Measurements from ENCODE around the gene MYL12B. TPM values are rescaled to one million over a fixed set of nuclear protein-coding genes. Genes with fewer than 3 reads are reported as not detected.
"Not testable (repeated sequence)": the region's sequence is repeated elsewhere in the genome, so short reads cannot be mapped to it uniquely, and the experiment has no call there.

MYL12B gene
- total and polyA plus RNA-seq, 3 experiments from 2014 or later, result 251 to 1,057 (median 252) TPM

GRCh38 chr18:3265564-3266033, 3.7 kb downstream of the MYL12B start:
- Mint-ChIP-seq H3K9me3 (no peaks in the 10 kb centered on the region), H3K36me3 (peaks cover 0 to 24% (median 1%) of the 10 kb centered on the region in 3 donors), H3K27me3 (no peaks in the 10 kb centered on the region), H3K4me3 (peak overlapping the region; percentile 43 to 79 (median 61)), H3K27ac (peak overlapping the region; percentile 73 to 100 (median 79)), H3K4me1 (peaks cover 80 to 87% (median 86%) of the 10 kb centered on the region in 3 donors)
- POLR2A ChIA-PET, result interaction anchor here (0.6 kb wide), 1 partner anchor 15 kb away, joined by 3 read pairs; no protein-coding TSS in a partner anchor
- no peaks in the 10 kb centered on the region for H3K9me3 ChIP-seq (ENCODE audit: low read length)
- H3K27ac ChIP-seq (ENCODE audit: low read depth, low read length), result no peak overlapping the region
- H3K36me3 ChIP-seq (ENCODE audit: insufficient read depth, low read length), result no peaks in the 10 kb centered on the region
- no peak for DNase-seq
- CTCF ChIA-PET, result interaction anchor here (1.3 kb wide), 1 partner anchor 401 kb away, joined by 3 read pairs; no protein-coding TSS in a partner anchor
- H3K4me1 ChIP-seq (ENCODE audit: insufficient read depth, low read length), result peaks cover 76% of the 10 kb centered on the region
- H3K4me3 ChIP-seq (ENCODE audit: low read length), result peak overlapping the region; percentile 23
- H3K27me3 ChIP-seq (ENCODE audit: insufficient read depth, low read length, poor library complexity, severe bottlenecking), result no peaks in the 10 kb centered on the region

- no peaks in the 10 kb centered on the region for H3K9me3 ChIP-seq (ENCODE audit: low read length)
- H3K27me3 ChIP-seq (ENCODE audit: insufficient read depth, low read length, poor library complexity, severe bottlenecking), result no peaks in the 10 kb centered on the region
- H3K4me3 ChIP-seq (ENCODE audit: low read length), result peak overlapping the region; percentile 23
- DNase-seq, result no peak
- peaks cover 0 to 21% (median 1%) of the 10 kb centered on the region in 3 donors for H3K36me3 Mint-ChIP-seq
- peaks cover 80 to 87% (median 86%) of the 10 kb centered on the region in 3 donors for H3K4me1 Mint-ChIP-seq
- no peaks in the 10 kb centered on the region for H3K36me3 ChIP-seq (ENCODE audit: insufficient read depth, low read length)
- H3K27ac ChIP-seq (ENCODE audit: low read depth, low read length), result no peak overlapping the region
- H3K4me3 Mint-ChIP-seq, result peak overlapping the region; percentile 43 to 79 (median 61)
- H3K27me3 Mint-ChIP-seq, result no peaks in the 10 kb centered on the region
- no peaks in the 10 kb centered on the region for H3K9me3 Mint-ChIP-seq
- peak overlapping the region; percentile 74 to 100 (median 85) for H3K27ac Mint-ChIP-seq
- H3K4me1 ChIP-seq (ENCODE audit: insufficient read depth, low read length), result peaks cover 73% of the 10 kb centered on the region
- ChIA-PET CTCF (interaction anchor here (1.5 kb wide), 1 partner anchor 32 kb away, joined by 3 read pairs; no protein-coding TSS in a partner anchor), POLR2A (interaction anchor here (0.6 to 1.4 kb wide), 2 partner anchors 15 to 18 kb away, joined by 3 to 6 read pairs; no protein-coding TSS in a partner anchor)
These were observed 4.2 kb downstream of the MYL12B start for GRCh38 chr18:3266062-3266608.

GRCh38 chr18:3268306-3268705, 6.4 kb downstream of the MYL12B start:
- Mint-ChIP-seq H3K27ac (peak overlapping the region in 7 of 8 donors; percentile 47 to 92 (median 82)), H3K9me3 (no peaks in the 10 kb centered on the region)
- POLR2A ChIA-PET, result no interaction called here

GRCh38 chr18:3269241-3269913, 7.4 kb downstream of the MYL12B start:
- Mint-ChIP-seq H3K27ac (peak overlapping the region; percentile 47 to 92 (median 85)), H3K4me1 (peaks cover 82 to 85% (median 82%) of the 10 kb centered on the region in 3 donors), H3K27me3 (no peaks in the 10 kb centered on the region), H3K9me3 (no peaks in the 10 kb centered on the region), H3K4me3 (peak overlapping the region in 6 of 7 donors; percentile 9 to 44 (median 38)), H3K36me3 (peaks cover 0 to 30% (median 3%) of the 10 kb centered on the region in 3 donors)
- H3K36me3 ChIP-seq (ENCODE audit: insufficient read depth, low read length), result peaks cover 16% of the 10 kb centered on the region
- no peak for DNase-seq
- H3K9me3 ChIP-seq (ENCODE audit: low read length), result no peaks in the 10 kb centered on the region
- CTCF ChIA-PET, result no interaction called here
- POLR2A ChIA-PET, result no interaction called here
- no peaks in the 10 kb centered on the region for H3K27me3 ChIP-seq (ENCODE audit: insufficient read depth, low read length, poor library complexity, severe bottlenecking)
- no peak overlapping the region for H3K4me3 ChIP-seq (ENCODE audit: low read length)
- H3K4me1 ChIP-seq (ENCODE audit: insufficient read depth, low read length), result peaks cover 61% of the 10 kb centered on the region
- H3K27ac ChIP-seq (ENCODE audit: low read depth, low read length), result no peak overlapping the region

More at GRCh38 chr18:3268306-3268705, 6.4 kb downstream of the MYL12B start:
- H3K27ac ChIP-seq (ENCODE audit: low read depth, low read length), result no peak overlapping the region
- no peak overlapping the region for H3K4me3 ChIP-seq (ENCODE audit: low read length)
- peaks cover 5% of the 10 kb centered on the region for H3K36me3 ChIP-seq (ENCODE audit: insufficient read depth, low read length)
- no peaks in the 10 kb centered on the region for H3K27me3 Mint-ChIP-seq
- CTCF ChIA-PET, result no interaction called here
- H3K4me1 ChIP-seq (ENCODE audit: insufficient read depth, low read length), result peaks cover 71% of the 10 kb centered on the region
- H3K27me3 ChIP-seq (ENCODE audit: insufficient read depth, low read length, poor library complexity, severe bottlenecking), result no peaks in the 10 kb centered on the region
- no peak for DNase-seq
- H3K9me3 ChIP-seq (ENCODE audit: low read length), result no peaks in the 10 kb centered on the region
- H3K4me3 Mint-ChIP-seq, result peak overlapping the region in 6 of 7 donors; percentile 11 to 65 (median 29)
- peaks cover 0 to 21% (median 1%) of the 10 kb centered on the region in 3 donors for H3K36me3 Mint-ChIP-seq
- H3K4me1 Mint-ChIP-seq, result peaks cover 89 to 96% (median 93%) of the 10 kb centered on the region in 3 donors

GRCh38 chr18:3269914-3270299, 8.0 kb downstream of the MYL12B start:
- Histone ChIP-seq H3K27ac (ENCODE audit: low read depth, low read length) (no peak overlapping the region), H3K27me3 (ENCODE audit: insufficient read depth, low read length, poor library complexity, severe bottlenecking) (no peaks in the 10 kb centered on the region), H3K36me3 (ENCODE audit: insufficient read depth, low read length) (peaks cover 19% of the 10 kb centered on the region), H3K4me3 (ENCODE audit: low read length) (no peak overlapping the region), H3K9me3 (ENCODE audit: low read length) (no peaks in the 10 kb centered on the region), H3K4me1 (ENCODE audit: insufficient read depth, low read length) (peaks cover 55% of the 10 kb centered on the region)
- CTCF ChIA-PET, result no interaction called here
- peak overlapping the region in 5 of 7 donors; percentile 26 to 51 (median 44) for H3K4me3 Mint-ChIP-seq
- H3K9me3 Mint-ChIP-seq, result no peaks in the 10 kb centered on the region
- peak overlapping the region; percentile 47 to 93 (median 89) for H3K27ac Mint-ChIP-seq
- no peaks in the 10 kb centered on the region for H3K27me3 Mint-ChIP-seq
- DNase-seq, result no peak
- peaks cover 77 to 80% (median 79%) of the 10 kb centered on the region in 3 donors for H3K4me1 Mint-ChIP-seq
- POLR2A ChIA-PET, result no interaction called here
- peaks cover 1 to 35% (median 5%) of the 10 kb centered on the region in 3 donors for H3K36me3 Mint-ChIP-seq

GRCh38 chr18:3273042-3273441, 11.1 kb downstream of the MYL12B start:
- Mint-ChIP-seq H3K4me3 (no peak overlapping the region), H3K27ac (peak overlapping the region in 7 of 8 donors; percentile 0 to 79 (median 77)), H3K4me1 (peaks cover 52 to 56% (median 53%) of the 10 kb centered on the region in 3 donors), H3K9me3 (no peaks in the 10 kb centered on the region), H3K36me3 (peaks cover 4 to 55% (median 11%) of the 10 kb centered on the region in 3 donors), H3K27me3 (no peaks in the 10 kb centered on the region)
- POLR2A ChIA-PET, result no interaction called here
- peaks cover 27% of the 10 kb centered on the region for H3K4me1 ChIP-seq (ENCODE audit: insufficient read depth, low read length)
- no peak overlapping the region for H3K4me3 ChIP-seq (ENCODE audit: low read length)
- DNase-seq, result no peak
- H3K27ac ChIP-seq (ENCODE audit: low read depth, low read length), result no peak overlapping the region
- peaks cover 40% of the 10 kb centered on the region for H3K36me3 ChIP-seq (ENCODE audit: insufficient read depth, low read length)
- CTCF ChIA-PET, result no interaction called here
- H3K27me3 ChIP-seq (ENCODE audit: insufficient read depth, low read length, poor library complexity, severe bottlenecking), result no peaks in the 10 kb centered on the region
- H3K9me3 ChIP-seq (ENCODE audit: low read length), result no peaks in the 10 kb centered on the region

GRCh38 chr18:3277643-3278213, 15.8 kb downstream of the MYL12B start:
- peaks cover 4 to 59% (median 14%) of the 10 kb centered on the region in 3 donors for H3K36me3 Mint-ChIP-seq
- H3K4me3 ChIP-seq (ENCODE audit: low read length); POLR2A ChIA-PET; H3K4me1 ChIP-seq (ENCODE audit: insufficient read depth, low read length); H3K27ac ChIP-seq (ENCODE audit: low read depth, low read length); DNase-seq; H3K27me3 Mint-ChIP-seq; H3K9me3 Mint-ChIP-seq; H3K4me3 Mint-ChIP-seq; H3K9me3 ChIP-seq (ENCODE audit: low read length); H3K27me3 ChIP-seq (ENCODE audit: insufficient read depth, low read length, poor library complexity, severe bottlenecking): not testable (repeated sequence)
- peak overlapping the region in 6 of 8 donors; percentile 0 to 68 (median 22) for H3K27ac Mint-ChIP-seq
- peaks cover 8 to 14% (median 9%) of the 10 kb centered on the region in 3 donors for H3K4me1 Mint-ChIP-seq
- peaks cover 40% of the 10 kb centered on the region for H3K36me3 ChIP-seq (ENCODE audit: insufficient read depth, low read length)
- CTCF ChIA-PET, result interaction anchor here (1.0 to 2.8 kb wide), 2 partner anchors 308 to 389 kb away, joined by 3 to 11 read pairs; no protein-coding TSS in a partner anchor
